ENCODE results near the gene CDC25A. TPM values are rescaled to one million over a fixed set of nuclear protein-coding genes. Genes with fewer than 3 reads are reported as not detected.

CDC25A gene
- total RNA-seq, 1 experiment from 2014 or later: 19.6 TPM

DNA sequence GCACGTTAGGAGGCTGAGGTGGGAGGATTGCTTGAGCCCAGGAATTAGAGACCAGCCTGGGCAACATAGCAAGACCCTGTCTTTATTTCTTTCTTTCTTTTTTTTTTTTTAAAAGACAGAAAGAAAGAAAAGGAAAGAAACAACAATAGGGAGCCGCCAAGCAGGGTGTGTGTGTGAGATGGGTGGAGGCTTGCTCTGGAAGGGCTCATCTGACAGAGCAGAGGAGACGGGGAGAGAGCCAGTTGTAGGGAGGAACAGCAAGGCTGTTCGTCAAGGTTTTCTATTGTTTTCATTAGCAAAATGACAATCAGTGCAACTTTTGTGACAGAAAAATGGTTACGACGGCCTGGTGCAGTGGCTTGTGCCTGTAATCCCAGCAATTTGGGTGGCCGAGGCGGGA is 69.3 kb downstream of the CDC25A start:
- POLR2A ChIA-PET: no interaction called here
- Histone ChIP-seq H3K9me2 (ENCODE audit: insufficient read depth) (no peaks in the 10 kb centered on the region), H3K9ac (ENCODE audit: low read length) (no peak overlapping the region), H3K79me2 (ENCODE audit: insufficient read depth, low read length) (no peaks in the 10 kb centered on the region), H4K20me1 (ENCODE audit: insufficient read depth) (no peaks in the 10 kb centered on the region), H3K4me2 (ENCODE audit: low read length) (no peak overlapping the region), H2AFZ (ENCODE audit: low read depth, low read length, poor library complexity, severe bottlenecking) (no peak overlapping the region), H3K36me3 (ENCODE audit: control insufficient read depth in 1 of 2, insufficient read depth in 2 of 2, low read length in 2 of 2) (no peaks in the 10 kb centered on the region), H3K9me3 (ENCODE audit: control insufficient read depth in 1 of 2, insufficient read depth in 1 of 2, low read depth in 1 of 2, low read length in 2 of 2) (no peaks in the 10 kb centered on the region), H3K4me1 (ENCODE audit: control insufficient read depth in 1 of 2, insufficient read depth in 2 of 2, low read length in 2 of 2) (no peaks in the 10 kb centered on the region), H3K4me3 (replicated peaks in 1 of 2; ENCODE audit: low read depth in 1 of 2, low read length in 2 of 2) (no peak overlapping the region), H3K27ac (ENCODE audit: low read depth, low read length) (no peak overlapping the region), H3K27me3 (ENCODE audit: insufficient read depth, low read length) (no peaks in the 10 kb centered on the region)
- DNase-seq (ENCODE audit: low read depth, low spot score) (no peak), ATAC-seq (no peak)
- CTCF ChIA-PET: no interaction called here
- RAD21 ChIA-PET (ENCODE audit: low non-redundant PET in 1 of 2, low total read pairs in 2 of 2, uncharacterized antibody in 2 of 2, unreplicated experiment in 2 of 2): no interaction called here
- TF ChIP-seq, protein P1, sequence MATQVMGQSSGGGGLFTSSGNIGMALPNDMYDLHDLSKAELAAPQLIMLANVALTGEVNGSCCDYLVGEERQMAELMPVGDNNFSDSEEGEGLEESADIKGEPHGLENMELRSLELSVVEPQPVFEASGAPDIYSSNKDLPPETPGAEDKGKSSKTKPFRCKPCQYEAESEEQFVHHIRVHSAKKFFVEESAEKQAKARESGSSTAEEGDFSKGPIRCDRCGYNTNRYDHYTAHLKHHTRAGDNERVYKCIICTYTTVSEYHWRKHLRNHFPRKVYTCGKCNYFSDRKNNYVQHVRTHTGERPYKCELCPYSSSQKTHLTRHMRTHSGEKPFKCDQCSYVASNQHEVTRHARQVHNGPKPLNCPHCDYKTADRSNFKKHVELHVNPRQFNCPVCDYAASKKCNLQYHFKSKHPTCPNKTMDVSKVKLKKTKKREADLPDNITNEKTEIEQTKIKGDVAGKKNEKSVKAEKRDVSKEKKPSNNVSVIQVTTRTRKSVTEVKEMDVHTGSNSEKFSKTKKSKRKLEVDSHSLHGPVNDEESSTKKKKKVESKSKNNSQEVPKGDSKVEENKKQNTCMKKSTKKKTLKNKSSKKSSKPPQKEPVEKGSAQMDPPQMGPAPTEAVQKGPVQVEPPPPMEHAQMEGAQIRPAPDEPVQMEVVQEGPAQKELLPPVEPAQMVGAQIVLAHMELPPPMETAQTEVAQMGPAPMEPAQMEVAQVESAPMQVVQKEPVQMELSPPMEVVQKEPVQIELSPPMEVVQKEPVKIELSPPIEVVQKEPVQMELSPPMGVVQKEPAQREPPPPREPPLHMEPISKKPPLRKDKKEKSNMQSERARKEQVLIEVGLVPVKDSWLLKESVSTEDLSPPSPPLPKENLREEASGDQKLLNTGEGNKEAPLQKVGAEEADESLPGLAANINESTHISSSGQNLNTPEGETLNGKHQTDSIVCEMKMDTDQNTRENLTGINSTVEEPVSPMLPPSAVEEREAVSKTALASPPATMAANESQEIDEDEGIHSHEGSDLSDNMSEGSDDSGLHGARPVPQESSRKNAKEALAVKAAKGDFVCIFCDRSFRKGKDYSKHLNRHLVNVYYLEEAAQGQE (IDR thresholded peaks at IDR 0.05; ENCODE audit: low read depth): no peak
- TF ChIP-seq POLR2AphosphoS5 (IDR thresholded peaks at IDR 0.05; ENCODE audit: low read depth, low read length) (no peak), SIN3A (IDR thresholded peaks at IDR 0.05; ENCODE audit: low read depth) (no peak), POLR2A (IDR thresholded peaks at IDR 0.05; ENCODE audit: borderline replicate concordance, extremely low read depth, insufficient read depth, insufficient read length) (no peak), JUND (IDR thresholded peaks at IDR 0.05) (no peak), EZH2 (IDR thresholded peaks at IDR 0.05) (no peak), EZH2phosphoT487 (IDR thresholded peaks at IDR 0.05; ENCODE audit: borderline replicate concordance) (no peak), SP1 (IDR thresholded peaks at IDR 0.05; ENCODE audit: low read depth) (no peak), SRF (IDR thresholded peaks at IDR 0.05; ENCODE audit: low read depth) (no peak), CEBPB (IDR thresholded peaks at IDR 0.05; ENCODE audit: low read depth) (no peak), ELF1 (IDR thresholded peaks at IDR 0.05; ENCODE audit: borderline replicate concordance, low read depth) (no peak), YY1 (IDR thresholded peaks at IDR 0.05; ENCODE audit: extremely low read depth, insufficient replicate concordance, low read depth, low read length) (no peak)
- TF ChIP-seq, protein P2, sequence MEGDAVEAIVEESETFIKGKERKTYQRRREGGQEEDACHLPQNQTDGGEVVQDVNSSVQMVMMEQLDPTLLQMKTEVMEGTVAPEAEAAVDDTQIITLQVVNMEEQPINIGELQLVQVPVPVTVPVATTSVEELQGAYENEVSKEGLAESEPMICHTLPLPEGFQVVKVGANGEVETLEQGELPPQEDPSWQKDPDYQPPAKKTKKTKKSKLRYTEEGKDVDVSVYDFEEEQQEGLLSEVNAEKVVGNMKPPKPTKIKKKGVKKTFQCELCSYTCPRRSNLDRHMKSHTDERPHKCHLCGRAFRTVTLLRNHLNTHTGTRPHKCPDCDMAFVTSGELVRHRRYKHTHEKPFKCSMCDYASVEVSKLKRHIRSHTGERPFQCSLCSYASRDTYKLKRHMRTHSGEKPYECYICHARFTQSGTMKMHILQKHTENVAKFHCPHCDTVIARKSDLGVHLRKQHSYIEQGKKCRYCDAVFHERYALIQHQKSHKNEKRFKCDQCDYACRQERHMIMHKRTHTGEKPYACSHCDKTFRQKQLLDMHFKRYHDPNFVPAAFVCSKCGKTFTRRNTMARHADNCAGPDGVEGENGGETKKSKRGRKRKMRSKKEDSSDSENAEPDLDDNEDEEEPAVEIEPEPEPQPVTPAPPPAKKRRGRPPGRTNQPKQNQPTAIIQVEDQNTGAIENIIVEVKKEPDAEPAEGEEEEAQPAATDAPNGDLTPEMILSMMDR (IDR thresholded peaks at IDR 0.05 in 2 of 3, conservative IDR thresholded peaks at IDR 0.05 in 1 of 3; ENCODE audit: borderline replicate concordance in 1 of 3, insufficient read depth in 1 of 3, low read depth in 2 of 3, low read length in 2 of 3): no peak
- TF ChIP-seq, protein P3, sequence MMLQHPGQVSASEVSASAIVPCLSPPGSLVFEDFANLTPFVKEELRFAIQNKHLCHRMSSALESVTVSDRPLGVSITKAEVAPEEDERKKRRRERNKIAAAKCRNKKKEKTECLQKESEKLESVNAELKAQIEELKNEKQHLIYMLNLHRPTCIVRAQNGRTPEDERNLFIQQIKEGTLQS (IDR thresholded peaks at IDR 0.05): no peak
- intact Hi-C loops (cut with micrococcal nuclease): no loop called here
- no TSS peak for BruUV-seq (replicated peaks)

Measured in HCT116 (cell line).